Stimulated activated CD8-positive, alpha-beta memory T cell treated with anti-CD3 and anti-CD28 coated beads, Interleukin-2, amount 100 ng/mL, for 48 hours (primary cell): ENCODE results near the gene DTX4.
A peak's percentile ranks its signal among the peaks of the same experiment; 100 is the strongest.
"Not testable (repeated sequence)": the region's sequence is repeated elsewhere in the genome, so short reads cannot be mapped to it uniquely, and the experiment has no call there.

ENCODE experiments used
- DNase-seq, 2 donors: peaks; one replicate each; pipeline ENCODE4 v3.0.0-alpha.2; 2020; ENCODE audit warnings: low read depth in 2 of 2

DTX4 gene

DNA sequence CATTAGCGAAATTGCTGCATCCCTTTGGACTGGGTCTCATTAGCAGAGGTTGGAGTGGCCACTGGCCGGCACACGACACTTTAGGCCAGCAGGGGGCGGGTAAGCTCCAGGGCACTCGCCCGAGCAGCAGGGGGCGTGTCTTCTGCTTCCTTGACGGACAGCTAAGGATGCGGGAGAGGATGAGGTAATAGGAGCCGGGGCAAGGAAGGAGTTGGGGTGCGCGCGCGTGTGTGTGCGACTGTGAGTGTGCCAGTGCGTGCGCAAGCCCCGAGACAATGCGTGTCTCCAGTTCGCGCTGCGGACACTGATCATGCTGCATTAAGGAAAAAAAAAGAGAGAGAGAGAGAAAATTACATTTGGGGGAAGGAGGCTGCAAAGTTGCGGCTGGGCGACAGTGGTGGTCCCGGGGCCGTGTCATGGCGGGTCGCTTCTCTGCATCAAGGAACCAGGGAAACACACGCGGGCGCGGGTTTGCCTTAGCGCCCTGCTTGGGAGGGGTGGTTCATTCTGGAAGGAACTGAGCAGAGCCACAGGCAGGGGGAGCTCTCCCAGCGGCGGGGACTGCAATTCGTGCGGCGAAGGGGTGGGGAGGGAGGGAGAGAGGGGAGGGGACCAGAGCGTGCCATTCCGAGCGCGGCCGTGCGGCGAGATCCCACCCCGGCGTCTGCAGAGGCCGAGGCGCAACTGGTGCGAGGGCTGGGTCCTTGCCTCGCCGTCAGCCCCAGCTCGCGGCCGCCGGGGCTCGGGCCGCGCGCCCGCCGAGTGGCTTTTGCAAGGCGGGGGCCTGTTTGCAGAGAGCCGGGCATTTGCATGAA, at the start of gene DTX4:
DTX4 (plus strand) TSS at position 625 of the 815 bp plus-strand sequence. CDS start 464 bp downstream, outside the sequence.
- peak; percentile 87 for DNase-seq

DNA sequence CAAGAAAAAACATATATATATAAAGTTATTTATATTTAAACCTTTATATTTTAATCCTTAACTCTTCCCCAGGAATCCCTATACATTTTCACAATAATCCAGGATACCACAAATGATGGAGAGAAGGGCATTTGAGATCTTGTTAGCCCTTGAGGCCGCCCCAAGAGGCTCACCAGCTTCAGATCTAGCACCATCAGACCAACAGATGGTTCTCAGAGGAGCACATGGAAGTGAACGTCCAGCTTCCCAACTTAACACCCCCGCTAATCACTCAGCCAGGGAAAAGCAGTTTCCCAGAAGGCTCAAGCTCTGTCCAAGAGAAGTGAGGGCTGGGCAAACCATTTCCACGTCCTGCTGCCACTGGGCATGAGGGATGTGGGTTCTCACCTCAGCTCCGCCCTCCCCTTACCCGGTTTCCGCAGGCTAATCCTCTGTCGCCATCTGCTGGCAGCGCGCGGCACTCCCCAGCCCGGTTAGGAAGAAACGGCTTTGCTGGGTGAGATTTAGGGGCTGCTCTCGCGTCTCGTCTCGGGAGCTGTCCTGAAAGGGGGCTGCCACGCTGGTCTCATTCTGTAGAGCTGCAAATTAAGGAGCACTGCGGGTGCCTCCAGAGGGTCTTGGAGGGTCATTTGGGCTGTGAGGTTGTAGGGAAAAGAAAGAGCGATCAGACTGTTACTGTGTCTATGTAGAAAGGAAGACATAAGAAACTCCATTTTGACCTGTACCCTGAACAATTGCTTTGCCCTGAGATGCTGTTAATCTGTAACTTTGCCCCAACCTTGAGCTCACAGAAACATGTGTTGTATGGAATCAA, 36.1 kb upstream of the DTX4 start:
- peak; percentile 80 to 85 for DNase-seq

DNA sequence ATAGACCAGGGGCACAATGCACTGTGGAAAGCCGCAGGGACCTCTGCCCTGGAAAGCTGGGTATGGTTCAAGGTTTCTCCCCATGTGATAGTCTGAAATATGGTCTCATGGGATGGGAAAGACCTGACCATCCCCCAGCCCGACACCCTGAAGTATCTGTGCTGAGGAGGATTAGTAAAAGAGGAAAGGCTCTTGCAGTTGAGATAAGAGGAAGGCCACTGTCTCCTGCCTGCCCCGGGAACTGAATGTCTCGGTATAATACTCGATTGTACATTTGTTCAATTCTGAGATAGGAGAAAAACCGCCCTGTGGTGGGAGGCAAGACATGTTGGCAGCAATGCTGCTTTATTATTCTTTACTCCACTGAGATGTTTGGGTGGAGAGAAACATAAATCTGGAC, 35.4 kb upstream of the DTX4 start:
- DNase-seq: not testable (repeated sequence)

DNA sequence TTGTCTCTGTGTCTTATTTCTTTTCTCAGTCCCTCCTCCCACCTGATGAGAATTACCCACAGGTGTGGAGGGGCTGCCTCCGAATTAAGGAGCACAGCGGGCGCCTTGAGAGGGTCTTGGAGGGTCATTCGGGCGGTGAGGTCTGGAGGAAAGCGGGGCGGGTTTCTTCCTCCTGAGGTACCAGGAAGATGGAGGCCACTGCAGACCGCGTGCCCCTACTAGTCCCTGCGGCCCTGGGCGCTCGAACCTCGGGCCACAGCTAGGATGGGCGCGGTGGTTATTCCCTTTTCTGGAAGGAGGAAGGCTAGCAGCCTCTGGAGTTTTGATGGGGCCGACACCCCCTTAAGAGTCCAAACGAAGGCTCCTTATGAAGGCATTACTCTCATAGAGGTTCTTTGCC, 34.7 kb upstream of the DTX4 start:
- DNase-seq: no peak

DNA sequence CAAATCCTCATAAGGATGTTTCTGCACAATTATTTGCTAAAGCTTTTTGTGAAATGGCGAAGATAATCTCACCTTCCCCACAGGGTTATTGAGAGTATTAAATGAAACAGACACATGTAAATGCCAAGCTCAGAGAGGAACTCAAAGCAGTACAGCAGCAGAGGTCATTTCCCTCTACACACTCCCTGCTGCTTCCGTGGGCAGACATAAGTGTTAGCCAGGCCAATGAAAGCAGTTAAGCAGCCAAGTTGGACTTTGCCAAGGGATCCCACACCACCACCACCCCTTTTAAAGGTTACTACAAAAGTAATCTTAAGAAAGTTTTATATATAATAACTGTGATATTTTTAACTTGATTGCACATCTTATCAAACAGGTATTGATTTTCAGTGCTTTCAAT, 33.3 kb upstream of the DTX4 start:
- DNase-seq: no peak

DNA sequence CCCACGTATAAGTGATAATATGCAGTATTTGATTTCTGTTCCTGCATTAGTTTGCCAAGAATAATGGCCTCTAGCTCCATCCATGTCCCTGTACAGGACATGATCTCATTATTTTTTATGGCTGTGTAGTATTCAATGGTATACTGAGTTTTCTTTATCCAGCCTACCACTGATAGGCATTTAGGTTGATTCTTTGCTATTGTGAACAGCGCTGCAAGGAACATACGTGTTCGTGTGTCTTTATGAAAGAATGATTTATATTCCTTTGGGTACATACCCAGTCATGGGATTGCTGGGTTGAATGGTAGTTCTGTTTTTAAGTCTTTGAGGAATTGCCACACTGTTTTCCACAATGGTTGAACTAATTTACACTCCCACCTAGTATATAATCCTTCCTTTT, 30.7 kb upstream of the DTX4 start:
- no peak for DNase-seq

DNA sequence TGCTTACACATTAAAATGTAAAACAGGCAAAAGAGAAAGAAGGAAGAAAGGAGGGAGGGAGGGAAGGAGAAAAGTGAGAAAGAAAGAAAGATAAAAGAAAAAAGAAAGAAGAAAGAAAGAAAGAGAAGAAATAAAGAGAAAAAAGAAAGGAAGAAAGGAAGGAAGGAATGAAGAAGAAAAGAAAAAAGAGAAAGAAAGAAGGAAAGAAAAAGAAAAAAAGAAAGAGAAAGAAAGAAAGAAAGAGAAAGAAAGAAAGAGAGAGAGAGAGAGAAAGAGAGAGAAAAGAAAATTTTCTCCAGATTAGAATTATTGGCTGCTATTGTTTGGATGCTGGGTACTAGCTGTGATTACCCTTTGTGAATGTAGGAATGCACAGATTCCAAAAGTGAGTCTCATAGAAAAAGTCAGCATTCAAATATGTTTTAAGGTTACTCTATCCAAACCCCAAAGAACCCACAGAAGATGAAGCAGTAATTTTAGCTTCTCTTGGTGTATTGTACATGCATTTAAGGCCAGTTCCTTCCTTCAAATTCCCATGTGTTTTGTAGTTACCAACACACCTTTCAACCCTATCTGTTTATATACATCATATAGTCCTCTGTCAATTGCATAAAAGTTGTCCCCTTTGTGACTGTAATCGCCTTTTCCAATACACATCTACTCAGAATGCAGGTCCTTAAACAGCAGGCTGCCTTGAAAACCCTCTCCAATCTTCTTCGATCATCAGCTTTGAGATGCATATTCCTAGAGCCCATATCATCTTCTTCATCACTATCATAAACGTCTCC, 30.1 kb upstream of the DTX4 start:
- no peak for DNase-seq

DNA sequence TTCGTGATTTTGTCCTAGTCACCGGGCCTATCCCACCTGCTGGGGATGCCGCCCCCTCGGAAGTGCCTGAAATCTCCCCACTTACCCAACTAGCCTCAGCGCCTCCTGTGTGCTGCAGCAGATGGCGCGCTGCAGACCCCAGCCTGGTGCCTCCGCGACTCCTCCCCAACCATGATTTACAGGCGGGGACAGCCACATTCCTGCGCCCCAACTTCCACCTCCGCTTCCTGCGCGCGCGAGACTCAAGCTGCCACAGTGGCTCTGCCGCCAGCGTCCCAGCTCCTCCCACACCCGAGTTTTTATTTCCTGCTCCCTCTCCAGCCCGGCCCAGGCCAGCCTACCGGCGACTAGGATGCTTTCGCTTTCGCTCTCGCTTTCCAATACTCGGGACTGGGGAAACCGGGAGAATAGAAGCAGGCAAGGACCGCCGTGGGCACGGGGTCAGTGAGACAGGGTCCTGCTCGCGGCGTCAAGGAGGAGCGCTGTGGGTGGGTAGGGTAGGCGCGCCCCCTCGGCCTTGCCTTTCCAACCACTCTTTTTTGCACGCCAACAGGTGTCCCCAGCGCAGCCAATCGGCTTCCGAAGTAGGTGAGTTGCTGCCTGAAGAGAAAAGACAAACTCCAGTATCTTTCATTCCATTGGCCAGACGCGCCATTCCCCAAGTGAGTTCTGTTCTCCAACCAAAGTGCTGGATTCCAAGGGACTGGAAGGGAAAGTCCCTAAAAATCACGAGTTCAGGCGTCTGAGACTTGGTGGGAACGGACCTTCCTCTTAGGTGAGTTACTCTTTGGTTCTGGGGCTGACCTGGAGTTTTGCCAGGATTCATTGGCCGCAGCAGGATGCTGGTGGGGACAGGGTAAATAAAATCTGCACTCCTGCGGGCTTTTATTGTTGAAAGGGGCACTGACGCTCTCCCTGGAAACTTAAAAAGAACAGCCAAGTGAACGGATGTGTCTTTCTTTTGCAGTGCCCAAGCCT, 29.1 kb upstream of the DTX4 start, which contains the start of gene FAM111A:
FAM111A (plus strand) TSS at position 327 of the 978 bp plus-strand sequence. CDS start 6,017 bp downstream, outside the sequence.
- DNase-seq: peak; percentile 64 to 76

DNA sequence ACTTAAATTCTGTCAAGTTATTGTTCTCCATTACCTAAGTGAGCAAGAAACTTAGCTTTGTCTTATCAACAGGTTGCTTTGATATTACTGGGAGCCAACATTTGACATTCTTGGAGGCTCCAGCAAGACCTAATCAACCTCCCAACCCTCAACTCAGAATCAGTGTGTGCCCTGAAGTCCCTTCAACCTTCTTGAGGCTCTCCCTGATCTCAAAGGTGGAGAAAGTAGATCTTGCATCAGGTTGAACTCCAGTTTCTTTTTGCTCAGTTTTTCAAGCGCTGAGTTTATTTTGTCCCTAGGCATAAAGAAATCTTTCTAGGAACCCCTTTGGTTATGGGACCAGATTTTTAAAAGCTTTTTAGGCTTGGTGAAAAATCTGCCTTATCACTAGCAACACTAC, 27.8 kb upstream of the DTX4 start:
- DNase-seq: no peak

DNA sequence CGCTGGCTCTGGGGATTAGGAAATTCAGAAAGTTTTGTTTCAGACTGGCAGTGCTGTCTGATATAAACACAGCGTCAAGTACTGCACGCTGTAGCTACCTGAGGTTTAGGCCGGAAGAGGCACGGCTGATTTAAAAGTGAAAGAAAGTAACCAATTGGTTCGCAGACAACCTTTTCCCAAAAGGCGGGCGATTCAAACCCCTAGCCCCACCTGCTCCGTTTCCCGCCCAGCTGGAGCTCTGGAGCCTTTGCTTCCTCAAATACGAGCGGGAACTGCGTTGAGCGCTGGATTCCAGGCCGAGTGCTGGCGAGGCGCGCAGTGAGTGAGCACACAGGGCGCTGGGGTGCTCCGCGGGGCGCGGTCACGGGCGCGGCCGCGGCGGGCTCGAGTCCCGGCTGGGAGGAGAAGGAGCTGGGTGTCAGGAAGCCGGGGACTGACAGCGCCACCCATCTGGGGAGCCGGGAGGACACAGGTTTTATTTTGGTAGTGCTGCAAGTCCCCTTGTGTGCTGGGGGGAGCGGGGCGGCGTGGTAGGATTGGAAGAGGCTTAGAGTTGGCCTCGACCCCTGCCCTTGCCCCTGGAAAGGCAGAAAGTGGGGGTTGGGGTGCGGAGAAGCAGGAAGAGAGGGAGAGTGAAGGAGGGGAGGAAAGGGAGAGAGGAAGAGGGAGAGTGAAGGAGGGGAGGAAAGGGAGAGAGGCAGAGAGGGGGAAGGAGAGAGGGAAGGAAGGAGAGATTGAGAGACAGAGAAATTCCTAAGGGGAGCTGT, 27.2 kb upstream of the DTX4 start:
- DNase-seq: peak; percentile 51 to 56

DNA sequence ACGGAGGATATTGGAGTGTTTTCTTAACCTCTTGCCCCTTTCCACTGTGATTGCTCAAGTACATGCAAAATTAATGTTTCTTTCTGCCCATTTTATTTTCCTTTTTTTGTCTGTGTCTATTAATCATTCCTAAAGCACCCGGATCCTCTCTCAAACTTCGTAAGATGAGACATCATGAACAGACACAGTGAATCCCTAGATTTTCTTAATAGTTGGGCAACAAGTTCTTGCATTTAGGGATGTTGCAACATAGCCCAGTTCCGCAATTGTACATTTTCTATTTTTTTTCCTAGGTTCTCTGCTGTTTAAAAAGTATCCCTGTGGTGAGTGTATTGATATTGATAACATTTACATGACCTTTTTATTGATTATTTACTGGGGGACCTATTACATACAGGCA, 26.4 kb upstream of the DTX4 start:
- no peak for DNase-seq

DNA sequence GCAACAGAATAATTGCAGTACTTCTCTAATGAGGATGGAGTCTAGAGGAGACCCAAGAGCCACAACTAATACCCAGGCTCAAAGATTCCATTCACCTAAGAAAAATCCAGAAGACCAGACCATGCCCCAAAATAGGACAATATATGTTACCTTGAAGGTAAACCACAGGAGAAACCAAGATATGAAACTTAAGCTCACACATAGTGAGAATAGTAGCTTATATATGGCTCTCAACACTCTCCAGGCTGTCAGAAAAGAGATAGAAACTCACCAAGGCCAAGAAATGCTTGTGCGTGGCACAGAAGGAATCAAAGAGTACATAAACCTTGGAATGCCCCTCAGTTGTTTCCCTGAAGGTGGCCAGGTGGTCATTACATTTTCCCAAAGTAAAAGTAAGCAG, 20.2 kb upstream of the DTX4 start:
- no peak for DNase-seq

DNA sequence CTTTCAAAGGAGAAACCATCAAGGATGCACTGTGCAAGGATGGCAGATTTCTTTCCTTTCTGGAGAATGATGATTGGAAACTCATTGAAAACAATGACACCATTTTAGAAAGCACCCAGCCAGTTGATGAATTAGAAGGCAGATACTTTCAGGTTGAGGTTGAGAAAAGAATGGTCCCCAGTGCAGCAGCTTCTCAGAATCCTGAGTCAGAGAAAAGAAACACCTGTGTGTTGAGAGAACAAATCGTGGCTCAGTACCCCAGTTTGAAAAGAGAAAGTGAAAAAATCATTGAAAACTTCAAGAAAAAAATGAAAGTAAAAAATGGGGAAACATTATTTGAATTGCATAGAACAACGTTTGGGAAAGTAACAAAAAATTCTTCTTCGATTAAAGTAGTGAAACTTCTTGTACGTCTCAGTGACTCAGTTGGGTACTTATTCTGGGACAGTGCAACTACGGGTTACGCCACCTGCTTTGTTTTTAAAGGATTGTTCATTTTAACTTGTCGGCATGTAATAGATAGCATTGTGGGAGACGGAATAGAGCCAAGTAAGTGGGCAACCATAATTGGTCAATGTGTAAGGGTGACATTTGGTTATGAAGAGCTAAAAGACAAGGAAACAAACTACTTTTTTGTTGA, 19.5 kb upstream of the DTX4 start:
- DNase-seq: no peak

DNA sequence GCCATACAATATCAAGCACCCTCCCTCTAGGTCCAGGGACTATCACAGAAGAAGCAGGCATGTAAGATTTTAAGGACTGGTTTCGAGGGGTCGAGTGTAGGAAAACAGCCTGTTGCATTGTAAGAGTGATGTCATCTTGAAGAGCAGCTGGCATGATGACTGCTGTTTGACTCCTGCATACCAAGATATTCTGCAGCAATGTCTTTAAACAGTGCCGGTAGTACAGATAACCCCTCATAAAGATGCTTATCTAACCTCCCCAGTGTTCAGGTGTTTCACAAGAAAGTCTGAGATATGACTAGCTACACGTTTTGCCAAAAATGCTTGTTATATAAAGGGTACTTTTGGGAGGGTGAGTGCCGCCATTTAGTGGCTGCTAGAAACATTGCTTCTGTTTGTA, 17.3 kb upstream of the DTX4 start:
- no peak for DNase-seq

DNA sequence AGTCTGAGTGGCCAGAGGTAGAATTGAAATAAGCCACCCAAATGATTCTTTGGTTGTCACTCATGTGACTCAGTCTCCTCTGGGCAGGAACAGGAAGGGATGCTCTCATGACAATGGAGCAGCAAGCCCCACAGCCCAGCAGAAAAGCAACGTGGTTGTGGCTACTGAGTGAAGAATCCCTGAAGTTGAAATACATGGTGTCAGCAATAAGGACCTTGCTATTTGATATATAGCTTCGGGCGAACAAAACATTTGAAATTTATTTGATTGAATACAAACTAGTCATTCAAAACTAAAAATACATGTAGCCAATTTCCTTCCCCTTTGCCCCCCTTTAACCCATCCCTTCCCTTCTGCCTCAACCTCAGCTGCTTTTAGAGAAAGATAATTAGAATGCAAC, 14.5 kb upstream of the DTX4 start:
- DNase-seq: no peak

DNA sequence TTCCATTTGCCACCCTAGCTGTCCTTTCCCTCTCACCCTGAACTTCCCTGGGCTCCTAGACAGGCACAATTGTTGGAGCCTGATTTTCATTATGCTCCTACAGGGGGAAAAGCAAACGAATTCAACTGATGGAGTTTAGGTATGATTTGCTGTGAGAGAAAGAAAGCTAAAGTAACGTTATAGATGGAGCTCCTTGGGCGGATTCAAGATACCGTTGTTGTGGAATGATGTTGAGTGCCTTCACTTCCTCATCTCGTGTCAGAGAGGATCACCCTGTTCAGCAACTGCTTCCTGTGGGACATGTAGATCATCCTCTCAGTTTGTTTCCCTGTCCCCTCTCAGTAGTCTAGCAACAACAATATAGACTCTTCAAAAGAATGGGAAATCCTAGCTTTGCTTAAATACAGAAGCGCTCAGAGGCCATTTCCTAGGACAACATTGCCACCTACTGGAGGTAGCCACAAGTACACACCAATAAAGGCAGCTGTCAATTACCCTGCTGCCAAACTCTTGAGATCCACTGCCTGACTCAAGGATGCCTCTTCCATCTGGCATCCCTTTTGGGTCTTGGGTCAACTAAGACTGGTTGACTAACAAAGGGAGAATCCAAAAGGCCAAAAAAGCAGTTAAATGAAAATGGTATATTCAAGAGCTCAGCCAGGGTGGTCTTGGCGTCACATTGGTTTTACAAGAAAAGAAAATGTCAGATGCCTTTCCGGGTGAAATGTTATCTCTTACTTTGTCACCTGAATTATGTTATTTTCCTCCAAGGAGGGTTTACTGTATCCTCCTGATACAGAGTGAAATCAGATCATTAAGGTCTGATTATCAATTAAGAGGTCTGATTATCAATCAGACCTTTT, 13.5 kb upstream of the DTX4 start:
- peak in 1 of 2 donors; percentile 26 for DNase-seq

DNA sequence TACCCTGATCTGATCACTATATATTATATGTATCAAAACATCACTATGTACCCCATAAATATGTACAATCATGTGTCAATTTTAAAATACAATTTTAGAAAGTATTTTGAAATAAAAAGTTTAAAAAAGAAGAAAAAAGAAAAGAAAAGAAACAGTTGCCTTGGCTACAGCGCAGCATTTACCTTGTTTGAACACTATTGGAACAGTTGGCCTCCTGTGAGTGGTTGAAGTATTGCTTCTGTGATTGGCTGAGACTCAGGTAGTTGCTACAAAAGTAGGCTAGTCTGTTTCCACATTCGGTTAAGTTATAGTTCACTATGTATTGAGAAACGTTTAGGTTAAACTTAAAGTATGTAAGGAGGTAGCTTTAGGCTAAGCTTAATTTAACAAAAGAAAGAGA, 7.9 kb upstream of the DTX4 start:
- DNase-seq: no peak

DNA sequence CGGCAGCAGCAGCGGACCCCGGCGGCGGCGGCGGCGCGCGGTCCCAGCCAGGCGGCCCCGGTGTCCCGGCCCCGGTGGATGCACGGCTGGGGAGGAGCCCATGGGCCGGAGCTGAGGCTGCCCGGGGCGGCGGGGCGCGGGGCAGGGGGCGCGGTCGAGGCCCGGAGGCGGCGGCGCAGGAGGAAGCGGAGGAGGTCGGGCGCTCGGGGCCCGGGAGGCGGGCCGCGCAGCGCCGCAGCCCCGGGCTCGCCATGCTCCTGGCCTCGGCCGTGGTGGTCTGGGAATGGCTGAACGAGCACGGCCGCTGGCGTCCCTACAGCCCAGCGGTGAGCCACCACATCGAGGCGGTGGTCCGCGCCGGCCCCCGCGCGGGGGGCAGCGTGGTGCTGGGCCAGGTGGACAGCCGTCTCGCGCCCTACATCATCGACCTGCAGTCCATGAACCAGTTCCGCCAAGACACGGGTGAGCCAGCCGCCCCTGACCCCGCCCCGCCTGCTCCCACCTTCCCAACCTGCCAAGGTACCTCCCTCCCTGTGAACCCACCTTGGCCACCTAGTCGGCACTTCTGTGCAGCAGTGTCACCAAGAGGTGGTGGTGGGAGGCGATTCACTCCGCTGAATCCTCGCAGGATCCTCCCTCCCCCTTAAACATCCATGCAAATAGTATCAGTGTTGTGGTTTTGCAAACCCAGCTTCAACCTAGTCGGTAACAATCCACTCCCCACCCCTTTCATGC, 580 bp downstream of the DTX4 start:
- no peak for DNase-seq
